Measurements from ENCODE around the gene PAK5. TPM values are rescaled to one million over a fixed set of nuclear protein-coding genes. Genes with fewer than 3 reads are reported as not detected.
A peak's percentile ranks its signal among the peaks of the same experiment; 100 is the strongest.

Gene PAK5
- total and polyA plus RNA-seq, 4 donors, result 0.03 to 0.51 (median 0.16) TPM

GRCh38 chr20:9495701-9496100 is 343.2 kb downstream of the PAK5 start:
- Histone ChIP-seq H3K9ac (ENCODE audit: insufficient read depth in 1 of 2, low read length in 2 of 2) (no peak overlapping the region), H3K9me3 (ENCODE audit: control insufficient read depth in 4 of 4, insufficient read depth in 3 of 4, low read length in 3 of 4) (no peaks in the 10 kb centered on the region), H3K4me1 (ENCODE audit: control insufficient read depth in 5 of 5, insufficient read depth in 5 of 5, low read length in 5 of 5) (peaks cover 0 to 16% (median 0%) of the 10 kb centered on the region in 5 donors), H3K36me3 (ENCODE audit: control insufficient read depth in 4 of 4, insufficient read depth in 4 of 4, low read length in 4 of 4) (no peaks in the 10 kb centered on the region), H3K4me3 (no peak overlapping the region), H3K27ac (ENCODE audit: low read depth in 1 of 2, low read length in 1 of 2) (no peak overlapping the region), H3K27me3 (ENCODE audit: control insufficient read depth in 3 of 3, insufficient read depth in 3 of 3, low read length in 2 of 3) (no peaks in the 10 kb centered on the region)
- TF ChIP-seq CTCF (IDR thresholded peaks at IDR 0.05; ENCODE audit: control extremely low read depth, extremely low read depth), result no peak
- ATAC-seq (ENCODE audit: insufficient read depth, low FRiP score) (no peak), DNase-seq (peak; percentile 36 to 85 (median 76))
- 68 to 70% methylated on average over 2 of the region's 2 CpGs for WGBS, 2 donors

GRCh38 chr20:9493803-9494202 is 345.1 kb downstream of the PAK5 start:
- WGBS, 2 donors, result 68 to 91% methylated on average over 2 of the region's 2 CpGs
- Histone ChIP-seq H3K27ac (ENCODE audit: low read depth in 1 of 2, low read length in 1 of 2) (no peak overlapping the region), H3K4me1 (ENCODE audit: control insufficient read depth in 5 of 5, insufficient read depth in 5 of 5, low read length in 5 of 5) (peaks cover 0 to 16% (median 0%) of the 10 kb centered on the region in 5 donors), H3K27me3 (ENCODE audit: control insufficient read depth in 3 of 3, insufficient read depth in 3 of 3, low read length in 2 of 3) (no peaks in the 10 kb centered on the region), H3K4me3 (no peak overlapping the region), H3K9ac (ENCODE audit: insufficient read depth in 1 of 2, low read length in 2 of 2) (no peak overlapping the region), H3K9me3 (ENCODE audit: control insufficient read depth in 4 of 4, insufficient read depth in 3 of 4, low read length in 3 of 4) (no peaks in the 10 kb centered on the region), H3K36me3 (ENCODE audit: control insufficient read depth in 4 of 4, insufficient read depth in 4 of 4, low read length in 4 of 4) (no peaks in the 10 kb centered on the region)
- DNase-seq, result peak in 2 of 3 donors; percentile 76 to 90
- ATAC-seq (ENCODE audit: insufficient read depth, low FRiP score), result no peak
- no peak for TF ChIP-seq CTCF (IDR thresholded peaks at IDR 0.05; ENCODE audit: control extremely low read depth, extremely low read depth)

- Histone ChIP-seq H3K4me1 (ENCODE audit: control insufficient read depth in 5 of 5, insufficient read depth in 5 of 5, low read length in 5 of 5) (peaks cover 0 to 16% (median 0%) of the 10 kb centered on the region in 5 donors), H3K36me3 (ENCODE audit: control insufficient read depth in 4 of 4, insufficient read depth in 4 of 4, low read length in 4 of 4) (no peaks in the 10 kb centered on the region), H3K27me3 (ENCODE audit: control insufficient read depth in 3 of 3, insufficient read depth in 3 of 3, low read length in 2 of 3) (no peaks in the 10 kb centered on the region), H3K9ac (ENCODE audit: insufficient read depth in 1 of 2, low read length in 2 of 2) (no peak overlapping the region), H3K4me3 (no peak overlapping the region), H3K27ac (ENCODE audit: low read depth in 1 of 2, low read length in 1 of 2) (no peak overlapping the region), H3K9me3 (ENCODE audit: control insufficient read depth in 4 of 4, insufficient read depth in 3 of 4, low read length in 3 of 4) (no peaks in the 10 kb centered on the region)
- DNase-seq (no peak), ATAC-seq (ENCODE audit: insufficient read depth, low FRiP score) (no peak)
- no peak for TF ChIP-seq CTCF (IDR thresholded peaks at IDR 0.05; ENCODE audit: control extremely low read depth, extremely low read depth)
- WGBS, 2 donors, result 78 to 81% methylated on average over 4 of the region's 4 CpGs
Observed at GRCh38 chr20:9492067-9492466, 346.8 kb downstream of the PAK5 start.

GRCh38 chr20:9491324-9491723 is 347.6 kb downstream of the PAK5 start:
- Histone ChIP-seq H3K27ac (ENCODE audit: low read depth in 1 of 2, low read length in 1 of 2) (no peak overlapping the region), H3K9me3 (ENCODE audit: control insufficient read depth in 4 of 4, insufficient read depth in 3 of 4, low read length in 3 of 4) (no peaks in the 10 kb centered on the region), H3K27me3 (ENCODE audit: control insufficient read depth in 3 of 3, insufficient read depth in 3 of 3, low read length in 2 of 3) (no peaks in the 10 kb centered on the region), H3K9ac (ENCODE audit: insufficient read depth in 1 of 2, low read length in 2 of 2) (no peak overlapping the region), H3K36me3 (ENCODE audit: control insufficient read depth in 4 of 4, insufficient read depth in 4 of 4, low read length in 4 of 4) (no peaks in the 10 kb centered on the region), H3K4me3 (no peak overlapping the region), H3K4me1 (ENCODE audit: control insufficient read depth in 5 of 5, insufficient read depth in 5 of 5, low read length in 5 of 5) (peaks cover 0 to 16% (median 0%) of the 10 kb centered on the region in 5 donors)
- 68 to 69% methylated on average over 1 of the region's 1 CpG for WGBS, 2 donors
- no peak for TF ChIP-seq CTCF (IDR thresholded peaks at IDR 0.05; ENCODE audit: control extremely low read depth, extremely low read depth)
- DNase-seq, result no peak
- no peak for ATAC-seq (ENCODE audit: insufficient read depth, low FRiP score)
